Uterus (tissue), 4 donors: ENCODE results near the gene ATG16L1. TPM values are rescaled to one million over a fixed set of nuclear protein-coding genes. Genes with fewer than 3 reads are reported as not detected.

ENCODE experiments used
- DNase-seq, 2 donors: peaks; one replicate each; pipeline ENCODE4 v3.0.0-alpha.2; 2019 to 2020
- H3K27ac ChIP-seq, 2 donors: fragments of 200-600 bp; sonication (generic); 1 replicate in 1 of 2; 2 replicates in 1 of 2; pipeline ENCODE4 v1.5.1; 2016 to 2018
- H3K27me3 ChIP-seq, 2 donors: fragments of 200-600 bp; sonication (generic); one replicate each; pipeline ENCODE4 v1.5.1; 2018 to 2019; ENCODE audit warnings: control low read depth in 1 of 2
- H3K36me3 ChIP-seq, 2 donors: fragments of 200-600 bp; sonication (generic); one replicate each; pipeline ENCODE4 v1.5.1; 2019; ENCODE audit warnings: control low read depth in 1 of 2
- H3K4me1 ChIP-seq, 2 donors: fragments of 200-600 bp; sonication (generic); one replicate each; pipeline ENCODE4 v1.5.1; 2018 to 2019; ENCODE audit warnings: control low read depth in 1 of 2
- H3K4me3 ChIP-seq, 2 donors: fragments of 200-600 bp; sonication (generic); 1 replicate in 1 of 2; 2 replicates in 1 of 2; pipeline ENCODE4 v1.5.1; 2018 to 2019; ENCODE audit warnings: mild to moderate bottlenecking in 1 of 2
- H3K9me3 ChIP-seq, 2 donors: fragments of 200-600 bp; sonication (generic); one replicate each; pipeline ENCODE4 v1.5.1; 2019; ENCODE audit warnings: control low read depth in 1 of 2
- CTCF ChIP-seq, 4 experiments: fragments of 200-600 bp in 2 of 4; fragments of 450-650 bp in 2 of 4; sonication (generic) in 2 of 4; IDR thresholded peaks; one replicate each; pipeline ENCODE4 v1.5.1; 2016 to 2019; ENCODE audit warnings: antibody characterized with exemption in 4 of 4, mild to moderate bottlenecking in 2 of 4, moderate library complexity in 1 of 4
- POLR2A ChIP-seq, 2 donors: fragments of 450-650 bp; IDR thresholded peaks; one replicate each; pipeline ENCODE4 v1.6.1; 2016; ENCODE audit warnings: antibody characterized with exemption in 2 of 2, mild to moderate bottlenecking in 1 of 2, moderate library complexity in 1 of 2
- intact Hi-C: fragments of 100-400 bp; cut with DNase I; formaldehyde crosslinking; loops from one replicate; pipeline ENCODE4 v1.15.1; 2023; ENCODE audit warnings: low total_unique reads
- total RNA-seq, 4 donors: library from RNA; depleted of rRNA in 3 of 4; stranded (reverse); fragments of >200 nt in 3 of 4; gene quantifications; one replicate each; pipeline versions ENCODE4 v1.1.0 to v1.2.4, GENCODE V29; 2014 to 2023
- donor health status: DM: yes; HTN: yes; CAD: no.

The ATG16L1 gene
- total RNA-seq, 4 donors from 2014 or later = 26.2 to 42.9 (median 31.9) TPM

DNA sequence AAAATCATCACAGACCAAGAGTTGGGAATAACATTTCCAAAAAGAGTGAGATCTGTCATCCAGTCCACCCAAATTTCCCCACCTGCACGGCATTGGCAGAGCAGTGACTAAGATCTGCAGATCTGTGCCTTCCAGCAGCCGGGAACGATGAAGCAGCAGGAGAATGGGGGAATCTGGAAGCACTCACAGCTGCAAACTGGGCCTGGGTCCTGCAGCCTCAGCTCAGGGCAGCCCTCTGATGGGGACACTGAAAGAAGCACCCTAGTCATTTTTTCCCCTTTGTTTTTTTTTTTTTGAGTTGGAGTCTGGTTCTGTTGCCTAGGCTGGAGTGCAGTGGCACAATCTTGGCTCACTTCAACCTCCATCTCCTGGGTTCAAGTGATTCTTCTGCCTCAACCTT lies 51.8 kb downstream of the ATG16L1 start:
- Histone ChIP-seq H3K4me3 (no peak overlapping the region), H3K9me3 (no peaks in the 10 kb centered on the region), H3K27me3 (no peaks in the 10 kb centered on the region), H3K4me1 (no peaks in the 10 kb centered on the region), H3K36me3 (no peaks in the 10 kb centered on the region), H3K27ac (no peak overlapping the region)
- intact Hi-C loops = no loop called here
- TF ChIP-seq POLR2A (IDR thresholded peaks at IDR 0.05) (no peak), CTCF (IDR thresholded peaks at IDR 0.05) (no peak)
- no peak for DNase-seq

- Histone ChIP-seq H3K4me1 (no peaks in the 10 kb centered on the region), H3K9me3 (no peaks in the 10 kb centered on the region), H3K27ac (no peak within 1 kb of the TSS), H3K36me3 (no peaks in the 10 kb centered on the region), H3K27me3 (no peaks in the 10 kb centered on the region), H3K4me3 (no peak within 1 kb of the TSS)
- intact Hi-C loops = no loop called here
- TF ChIP-seq POLR2A (IDR thresholded peaks at IDR 0.05) (no peak), CTCF (IDR thresholded peaks at IDR 0.05) (no peak)
- DNase-seq = no peak
These were observed 56.1 kb downstream of the ATG16L1 start, which contains the start of gene SAG for GRCh38 chr2:233307565-233307964. Gene SAG, plus strand, starts transcription at chr2:233307816. Its CDS starts 1,374 bp downstream, at chr2:233309190.

DNA sequence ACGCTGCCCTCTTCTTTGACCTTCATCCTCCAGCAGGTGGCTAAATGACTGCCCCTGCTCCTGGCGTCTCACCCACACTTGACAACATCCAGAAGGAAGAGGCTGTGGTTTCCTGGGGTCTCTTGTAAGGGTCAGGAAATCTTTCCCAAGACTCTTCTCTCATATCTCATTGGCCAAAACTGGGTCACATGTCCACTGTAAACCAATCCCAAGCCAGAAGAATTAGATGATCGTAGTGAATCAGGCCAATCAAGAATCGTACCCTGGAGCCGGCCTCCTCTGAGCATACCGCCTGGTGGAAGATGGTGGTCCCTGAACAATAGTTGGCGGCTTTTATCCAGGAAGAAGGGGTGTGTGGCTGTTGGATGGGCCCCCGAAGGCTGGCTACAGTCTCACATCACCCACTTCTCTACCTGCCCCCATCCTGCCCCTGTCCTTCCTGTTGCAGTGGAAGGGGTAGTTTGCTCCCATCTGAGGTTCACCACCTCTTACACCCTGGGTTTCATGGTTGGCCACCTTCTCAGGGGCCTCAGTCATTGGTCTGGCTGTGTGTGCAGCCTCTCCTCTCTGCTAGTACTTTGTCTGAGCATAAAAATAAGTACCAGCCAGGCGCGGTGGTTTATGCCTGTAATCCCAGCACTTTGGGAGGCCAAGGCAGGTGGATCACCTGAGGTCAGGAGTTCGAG lies 59.9 kb downstream of the ATG16L1 start:
- H3K36me3 ChIP-seq = no peaks in the 10 kb centered on the region
- no peak overlapping the region for H3K4me3 ChIP-seq
- no peak overlapping the region for H3K27ac ChIP-seq
- no peaks in the 10 kb centered on the region for H3K9me3 ChIP-seq
- DNase-seq = no peak
- no peak for TF ChIP-seq POLR2A (IDR thresholded peaks at IDR 0.05)
- no peak for TF ChIP-seq CTCF (IDR thresholded peaks at IDR 0.05)
- intact Hi-C loops = no loop called here
- no peaks in the 10 kb centered on the region for H3K4me1 ChIP-seq
- no peaks in the 10 kb centered on the region for H3K27me3 ChIP-seq

DNA sequence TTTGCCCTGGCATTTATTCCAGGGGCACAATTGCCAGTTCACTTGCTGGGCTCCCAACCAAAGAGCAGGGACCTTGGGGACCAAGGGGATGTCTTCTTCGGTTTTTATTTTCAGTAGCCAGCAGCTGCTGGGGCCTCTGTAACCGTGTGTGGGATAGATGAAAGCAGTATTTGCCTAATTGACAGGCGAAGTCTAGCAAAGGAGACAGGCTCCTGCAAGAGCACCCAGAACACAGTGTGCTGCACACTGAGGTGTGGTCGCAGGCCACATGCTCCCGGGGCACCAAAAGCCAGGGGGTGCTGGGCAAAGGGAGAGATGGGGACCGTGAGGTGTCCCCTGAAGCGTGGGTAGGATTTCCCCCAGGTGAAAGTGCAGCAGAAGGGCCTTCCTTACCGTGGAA lies 61.4 kb downstream of the ATG16L1 start:
- intact Hi-C loops = no loop called here
- no peaks in the 10 kb centered on the region for H3K4me1 ChIP-seq
- no peak for TF ChIP-seq POLR2A (IDR thresholded peaks at IDR 0.05)
- TF ChIP-seq CTCF (IDR thresholded peaks at IDR 0.05) = no peak
- no peak overlapping the region for H3K27ac ChIP-seq
- H3K27me3 ChIP-seq = no peaks in the 10 kb centered on the region
- H3K9me3 ChIP-seq = no peaks in the 10 kb centered on the region
- no peak overlapping the region for H3K4me3 ChIP-seq
- no peak for DNase-seq
- no peaks in the 10 kb centered on the region for H3K36me3 ChIP-seq

GRCh38 chr2:233314180-233314925 lies 62.9 kb downstream of the ATG16L1 start:
- TF ChIP-seq CTCF (IDR thresholded peaks at IDR 0.05) (no peak), POLR2A (IDR thresholded peaks at IDR 0.05) (no peak)
- intact Hi-C loops = no loop called here
- no peak overlapping the region for H3K27ac ChIP-seq

More at GRCh38 chr2:233314180-233314925, 62.9 kb downstream of the ATG16L1 start:
- H3K9me3 ChIP-seq = no peaks in the 10 kb centered on the region
- no peaks in the 10 kb centered on the region for H3K27me3 ChIP-seq
- H3K4me3 ChIP-seq = no peak overlapping the region
- no peaks in the 10 kb centered on the region for H3K4me1 ChIP-seq
- no peak for DNase-seq
- H3K36me3 ChIP-seq = no peaks in the 10 kb centered on the region
